ENCODE results near the gene BMI1.

BMI1 gene

GRCh38 chr10:22315455-22316285 lies 5.2 kb upstream of the BMI1 start:
- DNase-seq (ENCODE audit: insufficient read length, low spot score): no peak
- FAIRE-seq: peak; percentile 23
- no peak for TF ChIP-seq POLR2A (IDR thresholded peaks at IDR 0.05; ENCODE audit: low read depth, low read length)

DNA sequence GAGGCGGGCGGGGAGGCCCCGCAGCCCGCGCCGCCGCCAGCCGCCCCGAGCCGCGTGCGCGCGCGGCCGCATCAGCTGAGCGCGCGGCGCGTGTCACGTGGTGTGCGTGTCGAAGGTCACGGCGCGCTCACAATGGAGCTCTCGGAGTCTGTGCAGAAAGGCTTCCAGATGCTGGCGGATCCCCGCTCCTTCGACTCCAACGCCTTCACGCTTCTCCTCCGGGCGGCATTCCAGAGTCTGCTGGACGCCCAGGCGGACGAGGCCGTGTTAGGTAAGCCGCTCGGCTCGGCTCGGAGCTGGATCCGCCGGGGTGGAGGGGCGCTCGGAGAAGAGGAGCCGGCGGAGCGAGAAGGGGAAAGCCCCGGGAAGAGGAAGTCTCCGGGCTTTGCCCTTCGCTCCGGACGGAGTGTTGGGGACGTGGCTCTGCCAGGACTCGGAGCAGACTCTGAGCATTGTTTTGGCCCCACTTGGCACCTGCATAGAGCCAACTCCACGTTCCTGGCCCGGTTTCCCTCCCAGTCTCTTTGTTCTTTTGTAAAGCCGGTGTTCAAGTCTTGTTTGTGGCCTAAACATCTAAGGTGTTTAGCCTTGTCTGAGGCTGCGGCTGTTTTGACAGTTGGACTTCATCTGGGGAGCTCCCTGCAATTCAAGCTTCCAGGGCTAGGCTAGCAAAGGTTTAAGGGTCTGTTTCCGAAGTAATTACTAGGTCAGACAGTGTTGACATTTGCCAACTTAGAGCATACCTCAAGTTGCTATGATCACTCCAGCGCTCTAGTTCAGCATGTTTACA lies 4.4 kb upstream of the BMI1 start, which contains the start of gene COMMD3:
Gene COMMD3 (plus strand): TSS at position 103 of the 790 bp plus-strand sequence. CDS start 30 bp downstream, at position 133.
- DNase-seq (ENCODE audit: insufficient read length, low spot score) (peak; percentile 68), FAIRE-seq (peak; percentile 78)

GRCh38 chr10:22317076-22317370 lies 3.9 kb upstream of the BMI1 start:
- TF ChIP-seq POLR2A (IDR thresholded peaks at IDR 0.05; ENCODE audit: low read depth, low read length): no peak
- FAIRE-seq (peak; percentile 83), DNase-seq (ENCODE audit: insufficient read length, low spot score) (no peak)

More for the DNA sequence above, 4.4 kb upstream of the BMI1 start, which contains the start of gene COMMD3:
- TF ChIP-seq POLR2A (IDR thresholded peaks at IDR 0.05; ENCODE audit: low read depth, low read length): peak; percentile 84

- no peak for TF ChIP-seq POLR2A (IDR thresholded peaks at IDR 0.05; ENCODE audit: low read depth, low read length)
- FAIRE-seq (no peak), DNase-seq (ENCODE audit: insufficient read length, low spot score) (no peak)
Observed at GRCh38 chr10:22317771-22318565, 2.9 kb upstream of the BMI1 start.

DNA sequence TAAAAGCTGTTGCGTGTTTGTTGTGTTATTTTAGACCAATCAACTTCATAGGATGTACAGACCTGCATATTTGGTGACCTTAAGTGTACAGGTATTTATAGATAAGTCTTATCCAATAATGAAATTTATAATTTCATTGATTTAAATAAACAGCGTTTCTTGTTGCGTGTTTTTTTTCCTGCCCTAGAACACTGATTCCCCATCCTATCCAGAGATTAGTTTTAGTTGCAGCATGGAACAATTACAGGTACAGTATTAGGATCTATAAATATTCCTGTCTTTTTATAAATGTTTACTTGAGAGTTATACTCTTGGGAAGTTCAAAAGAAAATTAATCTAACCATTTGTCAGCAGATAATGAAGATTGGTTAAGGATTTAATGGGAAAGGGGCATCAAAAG lies 2.1 kb upstream of the BMI1 start:
- TF ChIP-seq POLR2A (IDR thresholded peaks at IDR 0.05; ENCODE audit: low read depth, low read length): no peak
- DNase-seq (ENCODE audit: insufficient read length, low spot score) (no peak), FAIRE-seq (no peak)

DNA sequence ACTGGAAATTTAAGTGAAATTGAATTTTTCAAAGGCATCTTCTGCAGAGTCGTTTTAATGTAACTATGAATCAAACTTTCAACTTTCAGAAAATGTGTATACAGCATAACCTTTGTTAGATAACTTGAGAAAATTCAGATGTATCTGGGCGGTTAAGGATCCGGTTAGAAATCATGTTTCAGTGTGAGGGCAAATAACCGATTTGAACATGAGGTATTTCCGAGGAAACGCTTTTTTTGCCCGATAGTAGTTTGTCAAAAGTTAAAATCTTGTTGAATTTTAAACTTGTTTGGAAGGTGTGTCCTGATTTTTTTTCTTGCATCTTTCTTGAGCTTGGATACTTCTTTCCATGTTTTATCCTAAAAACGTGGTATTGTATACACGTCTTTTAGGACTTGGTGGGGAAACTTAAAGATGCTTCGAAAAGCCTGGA lies 1.3 kb upstream of the BMI1 start:
- no peak for TF ChIP-seq POLR2A (IDR thresholded peaks at IDR 0.05; ENCODE audit: low read depth, low read length)
- DNase-seq (ENCODE audit: insufficient read length, low spot score) (no peak), FAIRE-seq (peak; percentile 45)

GRCh38 chr10:22319980-22320558 lies 830 bp upstream of the BMI1 start:
- FAIRE-seq (peak; percentile 15), DNase-seq (ENCODE audit: insufficient read length, low spot score) (no peak)
- no peak for TF ChIP-seq POLR2A (IDR thresholded peaks at IDR 0.05; ENCODE audit: low read depth, low read length)

- TF ChIP-seq POLR2A (IDR thresholded peaks at IDR 0.05; ENCODE audit: low read depth, low read length): peak; percentile 63
- no peak for FAIRE-seq
- DNase-seq (ENCODE audit: insufficient read length, low spot score): peak; percentile 68
Observed at GRCh38 chr10:22321156-22321923, 441 bp downstream of the BMI1 start.

- no peak for FAIRE-seq
- DNase-seq (ENCODE audit: insufficient read length, low spot score): no peak
- no peak for TF ChIP-seq POLR2A (IDR thresholded peaks at IDR 0.05; ENCODE audit: low read depth, low read length)
Observed at GRCh38 chr10:22321924-22322640, 1.2 kb downstream of the BMI1 start.

DNA sequence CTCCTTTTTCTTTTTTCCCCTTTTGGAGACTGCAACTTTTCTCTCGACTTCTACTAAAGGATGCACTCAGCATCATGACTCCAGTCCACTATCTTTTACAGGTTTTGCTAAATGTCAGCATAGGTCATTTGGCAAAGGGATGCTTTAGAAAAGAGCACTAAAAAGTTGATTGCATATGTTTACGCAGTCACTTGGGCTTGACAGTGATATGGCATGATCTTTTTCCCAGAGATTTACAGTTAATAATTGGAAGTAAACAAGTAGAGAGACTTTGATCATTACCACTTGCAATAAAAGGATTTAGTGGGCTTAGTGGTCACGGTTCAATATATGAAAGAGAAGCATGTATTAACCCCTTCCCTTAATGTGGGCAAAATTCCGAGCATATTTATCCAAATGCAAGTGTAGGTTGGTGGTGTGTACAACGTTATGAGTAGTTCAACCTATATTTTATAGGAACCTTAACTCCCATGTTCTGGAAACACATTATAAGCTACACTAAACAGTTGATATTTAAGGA lies 1.8 kb downstream of the BMI1 start:
- peak; percentile 30 for FAIRE-seq
- no peak for TF ChIP-seq POLR2A (IDR thresholded peaks at IDR 0.05; ENCODE audit: low read depth, low read length)

DNA sequence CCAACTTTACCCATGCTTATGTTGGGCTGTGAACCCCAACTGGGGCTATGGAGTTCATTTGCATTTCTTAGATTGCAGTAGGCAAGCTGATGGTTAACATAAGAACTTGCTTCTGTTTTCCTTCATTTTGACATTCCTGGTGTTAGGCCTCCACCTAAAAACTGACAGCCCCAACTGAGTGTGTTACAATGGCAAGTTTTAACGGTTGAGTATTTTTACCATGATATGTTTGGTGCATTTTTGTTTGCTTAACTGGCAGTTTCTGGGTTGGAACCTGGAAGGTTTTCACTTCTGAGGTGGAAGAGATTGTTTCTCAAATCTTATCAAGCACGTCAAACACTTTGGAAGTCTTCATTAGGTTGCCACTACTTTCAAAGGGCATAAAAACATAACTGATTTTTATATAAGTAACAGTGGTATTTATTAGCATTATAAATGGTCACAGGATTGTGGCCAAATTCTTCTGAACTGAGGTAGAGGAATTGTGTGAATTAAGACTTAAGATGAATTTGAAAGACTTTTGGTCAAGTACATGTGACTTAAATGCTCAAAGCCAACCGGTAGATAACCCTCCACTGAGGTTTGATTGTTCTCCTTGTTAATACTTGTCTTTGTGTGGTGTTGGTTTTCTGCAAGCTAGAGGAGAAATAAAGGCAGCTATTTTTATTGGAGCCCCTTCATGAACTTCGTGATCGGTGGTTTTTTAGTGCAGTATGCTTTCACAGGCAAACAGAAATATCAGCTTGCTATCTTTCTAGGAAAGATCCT lies 2.8 kb downstream of the BMI1 start:
- no peak for FAIRE-seq
- no peak for DNase-seq (ENCODE audit: insufficient read length, low spot score)

More for the DNA sequence above, 1.8 kb downstream of the BMI1 start:
- no peak for DNase-seq (ENCODE audit: insufficient read length, low spot score)

More for the DNA sequence above, 2.8 kb downstream of the BMI1 start:
- no peak for TF ChIP-seq POLR2A (IDR thresholded peaks at IDR 0.05; ENCODE audit: low read depth, low read length)
